Cardiac fibroblast (primary cell): ENCODE measurements around the gene MSGN1.

Source experiments
- DNase-seq, 2 donors: peaks; one replicate each; pipeline versions ENCODE4 v3.0.0 to v3.0.0-alpha.2; 2010; ENCODE audit warnings: low read depth in 2 of 2
- H3K4me3 ChIP-seq, 2 donors: replicated peaks in 1 of 2; 1 replicate in 1 of 2; 2 replicates in 1 of 2; pipeline ENCODE4 v1.5.1; 2011; ENCODE audit warnings: low read depth in 2 of 2, low read length in 2 of 2, mild to moderate bottlenecking in 2 of 2, moderate library complexity in 1 of 2
- TF ChIP-seq, protein P1 (sequence below): IDR thresholded peaks from one replicate; pipeline ENCODE4 v1.5.1; 2011; ENCODE audit warnings: low read depth, mild to moderate bottlenecking, low read length, inconsistent platforms

Gene MSGN1

DNA sequence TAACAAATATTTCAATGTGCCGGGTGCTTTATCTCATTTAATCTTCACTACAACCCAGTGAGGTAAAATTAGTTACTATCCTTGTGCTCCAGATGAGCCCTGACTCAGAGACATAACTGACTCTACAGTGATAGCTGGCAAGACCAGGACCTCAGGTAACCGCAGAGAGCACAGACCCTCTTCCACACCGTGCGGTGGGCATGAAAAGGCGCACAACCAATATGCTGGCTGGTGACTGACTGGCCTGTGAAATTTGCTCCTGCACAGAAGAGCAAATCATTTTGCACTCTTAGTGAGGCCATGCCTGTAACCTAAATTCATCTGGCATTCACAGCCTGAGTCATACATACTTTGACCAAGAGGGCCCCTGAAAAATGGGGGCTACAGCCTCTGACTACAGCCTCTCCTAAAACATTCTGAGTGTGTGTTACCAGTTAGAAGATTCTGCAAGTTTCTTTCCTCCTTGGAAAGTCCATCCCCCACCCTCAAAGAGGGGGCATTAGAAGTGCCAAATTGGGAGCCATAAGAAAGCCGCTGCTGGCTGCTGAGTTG, 22.4 kb upstream of the MSGN1 start:
- DNase-seq, result no peak
- TF ChIP-seq, protein P1, sequence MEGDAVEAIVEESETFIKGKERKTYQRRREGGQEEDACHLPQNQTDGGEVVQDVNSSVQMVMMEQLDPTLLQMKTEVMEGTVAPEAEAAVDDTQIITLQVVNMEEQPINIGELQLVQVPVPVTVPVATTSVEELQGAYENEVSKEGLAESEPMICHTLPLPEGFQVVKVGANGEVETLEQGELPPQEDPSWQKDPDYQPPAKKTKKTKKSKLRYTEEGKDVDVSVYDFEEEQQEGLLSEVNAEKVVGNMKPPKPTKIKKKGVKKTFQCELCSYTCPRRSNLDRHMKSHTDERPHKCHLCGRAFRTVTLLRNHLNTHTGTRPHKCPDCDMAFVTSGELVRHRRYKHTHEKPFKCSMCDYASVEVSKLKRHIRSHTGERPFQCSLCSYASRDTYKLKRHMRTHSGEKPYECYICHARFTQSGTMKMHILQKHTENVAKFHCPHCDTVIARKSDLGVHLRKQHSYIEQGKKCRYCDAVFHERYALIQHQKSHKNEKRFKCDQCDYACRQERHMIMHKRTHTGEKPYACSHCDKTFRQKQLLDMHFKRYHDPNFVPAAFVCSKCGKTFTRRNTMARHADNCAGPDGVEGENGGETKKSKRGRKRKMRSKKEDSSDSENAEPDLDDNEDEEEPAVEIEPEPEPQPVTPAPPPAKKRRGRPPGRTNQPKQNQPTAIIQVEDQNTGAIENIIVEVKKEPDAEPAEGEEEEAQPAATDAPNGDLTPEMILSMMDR, result no peak
- H3K4me3 ChIP-seq, result no peak overlapping the region

DNA sequence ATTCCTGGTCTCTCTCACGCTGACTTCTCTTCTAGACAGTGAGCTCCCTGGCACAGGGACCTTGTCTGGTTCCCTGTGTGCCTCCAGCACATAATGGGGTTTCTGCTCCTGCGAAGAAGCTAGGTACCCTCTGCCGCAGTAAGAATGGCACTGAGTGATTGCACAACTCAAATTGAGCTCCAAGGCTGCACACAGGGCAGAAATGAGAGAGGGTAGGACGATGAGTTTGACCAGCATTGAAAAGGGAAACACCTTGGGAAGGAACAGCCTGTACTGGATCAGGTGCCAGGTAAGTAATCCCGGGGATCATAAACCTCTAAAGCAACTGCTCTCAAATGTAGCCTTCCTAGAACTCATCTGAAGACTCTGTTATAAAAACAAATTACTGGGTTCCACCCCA, 21.0 kb upstream of the MSGN1 start:
- no peak for DNase-seq
- no peak overlapping the region for H3K4me3 ChIP-seq
- TF ChIP-seq, protein P1, result no peak

DNA sequence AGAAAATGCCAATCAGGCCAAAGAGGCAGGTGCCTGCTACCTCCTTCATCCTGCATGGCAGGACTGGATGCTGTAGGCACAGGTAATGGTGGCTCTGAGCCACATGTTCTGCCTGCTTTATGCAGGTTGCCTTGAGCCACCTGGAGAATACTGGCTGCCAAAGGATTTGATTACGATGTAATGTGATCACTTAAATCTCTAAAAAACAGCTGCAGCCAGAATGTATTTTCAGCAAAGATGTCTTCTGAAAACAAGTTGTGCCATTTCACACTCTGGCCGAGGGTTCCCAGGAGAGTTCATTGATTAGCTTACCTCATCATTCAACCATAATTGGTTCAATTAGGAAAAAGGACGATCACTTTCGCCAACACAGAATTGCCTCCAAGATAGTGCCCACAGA, 17.9 kb upstream of the MSGN1 start:
- no peak overlapping the region for H3K4me3 ChIP-seq
- TF ChIP-seq, protein P1, result no peak
- no peak for DNase-seq

GRCh38 chr2:17799301-17800120, 16.7 kb upstream of the MSGN1 start:
- H3K4me3 ChIP-seq, result no peak overlapping the region
- TF ChIP-seq, protein P1, result no peak
- no peak for DNase-seq

GRCh38 chr2:17800219-17800618, 16.0 kb upstream of the MSGN1 start:
- H3K4me3 ChIP-seq, result no peak overlapping the region
- TF ChIP-seq, protein P1, result no peak
- DNase-seq, result peak; percentile 39 to 46

GRCh38 chr2:17800693-17801458, 15.4 kb upstream of the MSGN1 start:
- no peak for DNase-seq
- TF ChIP-seq, protein P1, result no peak
- no peak overlapping the region for H3K4me3 ChIP-seq
